Activated T-helper 1 cell treated with anti-CD3 and anti-CD28 coated beads, Interleukin-12 subunit alpha, Interleukin-12 subunit beta, Interleukin-2, Interleukin-4 antibody, amounts not matched to agents 30 ng/mL and 10 ng/mL and 1 ng/mL, durations not matched to agents 14 hours and 24 hours and 36 hours (primary cell): Measurements from ENCODE around the gene SDHAF2. TPM values are rescaled to one million over a fixed set of nuclear protein-coding genes. Genes with fewer than 3 reads are reported as not detected.
A peak's percentile ranks its signal among the peaks of the same experiment; 100 is the strongest.

Experiments
- DNase-seq: peaks from one replicate; pipeline ENCODE4 v3.0.0; 2021; ENCODE audit warnings: low spot score
- H3K27ac Mint-ChIP-seq: one replicate; pipeline ENCODE4 v1.8.0; 2021; ENCODE audit warnings: mild to moderate bottlenecking, mixed read lengths
- H3K27me3 Mint-ChIP-seq: one replicate; pipeline ENCODE4 v1.8.0; 2022; ENCODE audit warnings: mild to moderate bottlenecking, moderate library complexity, mixed read lengths; ENCODE audit not compliant: insufficient read depth
- H3K36me3 Mint-ChIP-seq: one replicate; pipeline ENCODE4 v1.8.0; 2021; ENCODE audit warnings: low read depth, mixed read lengths
- H3K4me1 Mint-ChIP-seq: one replicate; pipeline ENCODE4 v1.8.0; 2021; ENCODE audit warnings: low read depth, mixed read lengths
- H3K4me3 Mint-ChIP-seq: one replicate; pipeline ENCODE4 v1.8.0; 2021; ENCODE audit warnings: mild to moderate bottlenecking, moderate library complexity, mixed read lengths
- H3K9me3 Mint-ChIP-seq: one replicate; pipeline ENCODE4 v1.8.0; 2021; ENCODE audit warnings: mixed read lengths
- intact Hi-C: fragments of 100-400 bp; cut with micrococcal nuclease; formaldehyde crosslinking; loops from one replicate; pipeline ENCODE4 v1.15.1; 2024
- total RNA-seq: library from RNA; stranded (reverse); gene quantifications from 2 replicates; pipeline ENCODE4 v1.2.3, GENCODE V29; 2022

SDHAF2 gene
- total RNA-seq, 1 donor from 2014 or later: 49.5 TPM

DNA sequence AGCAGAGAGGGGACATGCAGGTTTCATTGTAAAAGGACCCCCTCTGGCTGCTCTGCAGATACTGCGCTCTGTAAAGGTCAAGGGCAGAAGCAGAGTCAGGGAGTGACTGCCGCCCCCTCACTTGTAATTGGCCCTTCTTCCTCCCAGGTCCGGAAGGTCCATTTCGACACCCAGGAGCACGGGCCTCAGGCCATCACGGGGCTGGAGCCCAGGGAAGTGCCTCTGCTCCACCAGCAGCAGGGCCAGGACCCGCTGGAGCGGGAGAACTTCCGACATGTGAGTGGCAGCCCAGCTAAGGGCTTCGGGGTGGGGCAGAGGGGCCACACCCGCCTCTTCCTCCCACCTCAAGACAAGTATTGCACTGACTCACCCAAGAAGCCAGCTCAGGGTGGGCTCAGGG lies 54.6 kb downstream of the SDHAF2 start:
- no peak overlapping the region for H3K4me3 Mint-ChIP-seq
- no peak overlapping the region for H3K27ac Mint-ChIP-seq
- no peak for DNase-seq
- H3K36me3 Mint-ChIP-seq: no peaks in the 10 kb centered on the region
- no peaks in the 10 kb centered on the region for H3K9me3 Mint-ChIP-seq
- H3K4me1 Mint-ChIP-seq: no peaks in the 10 kb centered on the region
- H3K27me3 Mint-ChIP-seq: no peaks in the 10 kb centered on the region
- intact Hi-C loops: no loop called here

DNA sequence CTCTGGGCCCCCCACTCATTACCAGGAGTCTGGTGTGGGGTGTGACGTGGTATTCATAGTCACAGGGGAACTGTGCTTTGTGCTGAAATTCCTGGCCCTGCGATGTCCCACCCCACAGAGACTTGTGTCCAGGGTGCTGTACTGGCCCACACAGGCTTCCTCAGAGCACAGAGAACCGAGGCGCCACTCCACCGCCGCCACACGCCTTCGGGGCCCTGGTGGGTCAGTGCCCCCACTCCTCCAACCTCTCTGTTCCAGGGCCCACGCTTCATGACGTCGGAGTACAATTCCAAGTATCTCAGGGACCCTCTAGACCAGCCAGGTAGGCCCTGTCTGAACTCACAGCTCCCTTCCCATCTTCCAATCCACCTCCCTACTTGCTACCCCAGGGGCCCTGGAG lies 55.2 kb downstream of the SDHAF2 start:
- no peaks in the 10 kb centered on the region for H3K9me3 Mint-ChIP-seq

DNA sequence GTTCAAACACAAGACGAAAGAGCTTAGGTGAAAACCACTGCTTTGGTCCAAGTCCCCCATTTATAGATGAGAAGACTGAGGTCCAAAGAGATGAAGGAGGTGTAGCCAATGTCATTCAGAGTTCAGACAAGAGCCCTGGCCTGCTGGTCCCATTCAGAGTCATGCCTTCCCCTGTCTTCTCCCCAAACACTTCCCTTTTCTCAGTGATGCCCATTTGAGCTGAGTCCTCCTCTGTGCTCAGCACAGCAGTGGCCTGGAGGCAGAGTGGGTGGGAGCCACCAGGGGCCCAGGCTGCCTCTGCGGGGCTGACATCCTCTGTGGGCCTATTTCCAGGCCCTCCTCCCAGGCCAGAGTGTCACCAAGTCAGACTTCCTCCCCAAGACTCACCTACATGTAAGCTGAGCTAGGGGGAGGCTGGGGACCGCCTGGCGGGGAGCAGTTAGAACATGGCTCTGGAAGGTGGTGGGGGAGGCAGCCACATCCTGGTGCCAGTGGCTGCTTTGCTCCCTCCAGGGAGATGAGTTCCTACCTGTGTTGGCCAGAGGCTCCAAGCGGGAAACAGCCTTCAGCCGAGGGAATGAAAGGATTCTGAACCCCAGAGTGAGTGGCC lies 56.2 kb downstream of the SDHAF2 start:
- no peaks in the 10 kb centered on the region for H3K36me3 Mint-ChIP-seq
- no peaks in the 10 kb centered on the region for H3K9me3 Mint-ChIP-seq
- no peak for DNase-seq
- H3K4me1 Mint-ChIP-seq: no peaks in the 10 kb centered on the region
- intact Hi-C loops: no loop called here
- no peaks in the 10 kb centered on the region for H3K27me3 Mint-ChIP-seq
- H3K27ac Mint-ChIP-seq: no peak overlapping the region
- H3K4me3 Mint-ChIP-seq: no peak overlapping the region

More for the DNA sequence above, 55.2 kb downstream of the SDHAF2 start:
- Mint-ChIP-seq H3K27me3 (no peaks in the 10 kb centered on the region), H3K4me3 (no peak overlapping the region), H3K36me3 (no peaks in the 10 kb centered on the region), H3K4me1 (no peaks in the 10 kb centered on the region), H3K27ac (no peak overlapping the region)
- intact Hi-C loops: no loop called here
- DNase-seq: no peak

GRCh38 chr11:61486779-61487178 lies 56.9 kb downstream of the SDHAF2 start:
- Mint-ChIP-seq H3K4me3 (no peak overlapping the region), H3K27me3 (no peaks in the 10 kb centered on the region), H3K36me3 (no peaks in the 10 kb centered on the region), H3K9me3 (no peaks in the 10 kb centered on the region), H3K4me1 (no peaks in the 10 kb centered on the region), H3K27ac (no peak overlapping the region)
- intact Hi-C loops: no loop called here
- no peak for DNase-seq

DNA sequence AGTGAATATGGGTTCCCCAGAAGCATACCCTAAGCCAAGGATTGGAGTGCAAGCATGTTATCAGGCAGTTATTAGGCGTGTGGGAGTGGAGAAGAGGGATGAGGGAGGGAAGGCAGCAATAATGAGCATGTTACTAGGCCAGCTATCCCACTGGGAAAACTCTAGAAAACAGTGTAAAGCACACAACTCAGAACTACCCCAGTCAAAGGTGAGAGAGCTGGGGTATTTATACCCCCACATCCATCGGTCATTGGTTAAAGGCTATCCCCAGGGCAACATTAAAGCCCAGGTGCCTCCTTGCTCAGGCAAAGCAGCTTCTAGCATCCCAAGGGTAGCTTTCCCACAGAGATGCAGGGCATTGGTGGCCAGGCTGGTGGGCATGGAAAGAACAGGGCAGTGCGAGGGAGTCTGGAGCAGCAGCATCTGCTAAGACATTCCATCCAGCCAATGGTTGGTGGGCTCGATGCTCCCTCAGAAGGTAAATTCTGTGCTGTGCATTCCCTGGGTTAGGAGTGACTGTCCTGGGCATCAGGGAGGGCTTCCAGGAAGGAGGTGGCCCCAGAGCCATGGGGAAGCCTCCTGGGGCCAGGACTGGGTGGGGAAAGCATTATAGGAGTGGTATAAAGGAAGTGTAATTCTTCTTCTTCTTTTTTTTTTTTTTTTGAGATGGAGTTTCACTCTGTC lies 57.6 kb downstream of the SDHAF2 start:
- intact Hi-C loops: no loop called here
- Mint-ChIP-seq H3K36me3 (no peaks in the 10 kb centered on the region), H3K4me1 (no peaks in the 10 kb centered on the region), H3K27me3 (no peaks in the 10 kb centered on the region), H3K9me3 (no peaks in the 10 kb centered on the region), H3K4me3 (no peak overlapping the region), H3K27ac (peak overlapping the region; percentile 40)
- no peak for DNase-seq

- no peak overlapping the region for H3K27ac Mint-ChIP-seq
These were observed 58.8 kb downstream of the SDHAF2 start for GRCh38 chr11:61488651-61489291.

GRCh38 chr11:61489833-61490721 lies 60.2 kb downstream of the SDHAF2 start:
- no peaks in the 10 kb centered on the region for H3K9me3 Mint-ChIP-seq
- DNase-seq: no peak
- no peak overlapping the region for H3K27ac Mint-ChIP-seq
- intact Hi-C loops: no loop called here
- H3K27me3 Mint-ChIP-seq: no peaks in the 10 kb centered on the region
- H3K36me3 Mint-ChIP-seq: no peaks in the 10 kb centered on the region
- no peak overlapping the region for H3K4me3 Mint-ChIP-seq
- H3K4me1 Mint-ChIP-seq: no peaks in the 10 kb centered on the region

More at GRCh38 chr11:61488651-61489291, 58.8 kb downstream of the SDHAF2 start:
- Mint-ChIP-seq H3K9me3 (no peaks in the 10 kb centered on the region), H3K4me1 (no peaks in the 10 kb centered on the region), H3K4me3 (no peak overlapping the region), H3K36me3 (no peaks in the 10 kb centered on the region), H3K27me3 (no peaks in the 10 kb centered on the region)
- no peak for DNase-seq
- intact Hi-C loops: no loop called here

GRCh38 chr11:61491736-61492395 lies 61.9 kb downstream of the SDHAF2 start:
- no peaks in the 10 kb centered on the region for H3K27me3 Mint-ChIP-seq
- H3K36me3 Mint-ChIP-seq: no peaks in the 10 kb centered on the region
- no peaks in the 10 kb centered on the region for H3K4me1 Mint-ChIP-seq
- intact Hi-C loops: no loop called here
- no peak overlapping the region for H3K4me3 Mint-ChIP-seq
- no peak for DNase-seq
- no peak overlapping the region for H3K27ac Mint-ChIP-seq
- no peaks in the 10 kb centered on the region for H3K9me3 Mint-ChIP-seq

GRCh38 chr11:61494381-61494961 lies 64.5 kb downstream of the SDHAF2 start:
- Mint-ChIP-seq H3K4me3 (no peak overlapping the region), H3K9me3 (no peaks in the 10 kb centered on the region), H3K36me3 (no peaks in the 10 kb centered on the region), H3K27ac (no peak overlapping the region), H3K4me1 (no peaks in the 10 kb centered on the region), H3K27me3 (no peaks in the 10 kb centered on the region)
- DNase-seq: no peak
- intact Hi-C loops: no loop called here

GRCh38 chr11:61495801-61496601 lies 66.1 kb downstream of the SDHAF2 start:
- Mint-ChIP-seq H3K9me3 (no peaks in the 10 kb centered on the region), H3K36me3 (no peaks in the 10 kb centered on the region), H3K4me1 (no peaks in the 10 kb centered on the region), H3K27me3 (no peaks in the 10 kb centered on the region), H3K4me3 (no peak overlapping the region), H3K27ac (no peak overlapping the region)
- intact Hi-C loops: no loop called here
- no peak for DNase-seq
